Activated CD4-positive, alpha-beta T cell treated with anti-CD3 and anti-CD28 coated beads for 4 hours (primary cell): ENCODE data around the gene CUL7.
"Not testable (repeated sequence)": the region's sequence is repeated elsewhere in the genome, so short reads cannot be mapped to it uniquely, and the experiment has no call there.

ENCODE experiments used
- DNase-seq, 2 donors: peaks; one replicate each; pipeline ENCODE4 v3.0.0-alpha.2; 2020

Gene CUL7

DNA sequence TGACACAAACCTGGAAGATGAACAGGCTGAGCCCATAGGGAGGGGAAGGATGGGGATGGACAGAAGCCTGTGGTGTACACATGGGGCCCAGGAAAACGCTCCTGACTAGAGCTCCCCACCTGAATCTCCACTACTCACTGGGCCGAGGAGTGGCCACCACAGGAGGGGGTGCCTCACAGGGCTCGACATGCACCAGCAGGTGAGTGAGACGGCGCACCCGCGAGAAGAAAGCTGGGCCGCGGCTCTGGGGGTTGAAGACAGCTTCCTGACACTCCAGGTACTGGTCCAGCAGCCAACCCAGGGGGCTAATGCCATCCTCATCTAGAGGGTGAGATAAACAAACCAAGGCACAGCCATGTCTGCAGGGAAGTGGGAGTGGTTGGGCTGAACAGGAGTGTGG, 10.3 kb downstream of the CUL7 start:
- no peak for DNase-seq

DNA sequence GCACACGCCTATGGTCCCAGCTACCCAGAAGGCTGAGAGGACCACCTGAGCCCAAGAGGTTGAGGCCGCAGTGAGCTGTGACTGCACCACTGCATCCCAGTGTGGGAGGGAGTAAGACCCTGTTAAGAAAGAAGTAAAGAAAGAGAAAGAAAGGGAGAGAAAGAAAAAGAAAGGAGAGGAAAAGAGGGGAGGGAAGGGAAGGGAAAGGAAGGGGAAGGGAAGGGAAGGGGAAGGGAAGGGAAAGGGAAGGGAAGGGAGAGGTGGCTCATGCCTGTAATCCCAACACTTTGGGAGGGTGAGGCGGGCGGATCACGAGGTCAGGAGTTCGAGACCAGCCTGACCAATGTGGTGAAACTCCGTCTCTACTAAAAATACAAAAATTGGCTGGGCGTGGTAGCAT, 12.2 kb downstream of the CUL7 start:
- not testable (repeated sequence) for DNase-seq

GRCh38 chr6:43040542-43041257, 13.0 kb downstream of the CUL7 start:
- DNase-seq = no peak

DNA sequence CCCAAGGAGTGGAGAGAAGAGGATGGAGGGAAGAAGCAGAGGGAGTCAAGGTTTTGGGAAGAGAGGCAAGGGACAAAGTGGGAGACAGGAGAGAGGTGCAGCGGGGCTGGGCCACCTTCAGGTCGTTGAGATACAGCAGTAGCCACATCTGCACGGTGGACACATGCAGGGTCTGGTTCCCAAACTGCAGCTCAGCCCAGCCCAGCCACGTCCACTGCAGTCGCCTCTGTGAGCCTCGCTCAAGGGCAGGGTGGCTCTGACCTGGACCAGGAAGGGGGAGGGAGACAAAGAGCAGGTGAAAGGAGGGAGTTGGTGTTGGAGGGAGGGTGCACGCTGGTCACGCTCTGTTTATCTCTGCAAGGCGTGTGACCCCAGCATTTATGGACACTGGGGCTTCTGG, 14.9 kb downstream of the CUL7 start:
- no peak for DNase-seq

DNA sequence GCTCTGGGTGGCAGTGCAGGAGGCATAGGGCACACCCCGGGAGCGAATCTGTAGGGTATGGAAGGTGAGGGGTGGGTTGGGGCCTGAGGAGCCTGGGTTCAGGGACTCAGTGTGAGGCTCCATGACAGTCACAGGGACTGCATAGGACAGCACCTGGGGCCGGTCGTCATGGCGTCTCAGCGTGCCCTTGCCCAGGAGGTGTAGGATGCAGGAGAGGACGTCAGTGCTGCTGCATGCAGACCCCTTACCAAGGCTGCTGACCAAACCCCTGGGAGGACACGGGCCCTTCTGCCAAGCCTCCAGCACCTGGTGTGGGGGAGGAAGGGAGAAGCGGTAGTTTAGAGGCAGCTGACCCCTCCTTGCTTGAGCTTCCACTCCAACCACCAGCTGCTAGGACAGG, 15.9 kb downstream of the CUL7 start:
- DNase-seq = no peak

- no peak for DNase-seq
Observed at GRCh38 chr6:43037197-43037596, 16.5 kb downstream of the CUL7 start.

DNA sequence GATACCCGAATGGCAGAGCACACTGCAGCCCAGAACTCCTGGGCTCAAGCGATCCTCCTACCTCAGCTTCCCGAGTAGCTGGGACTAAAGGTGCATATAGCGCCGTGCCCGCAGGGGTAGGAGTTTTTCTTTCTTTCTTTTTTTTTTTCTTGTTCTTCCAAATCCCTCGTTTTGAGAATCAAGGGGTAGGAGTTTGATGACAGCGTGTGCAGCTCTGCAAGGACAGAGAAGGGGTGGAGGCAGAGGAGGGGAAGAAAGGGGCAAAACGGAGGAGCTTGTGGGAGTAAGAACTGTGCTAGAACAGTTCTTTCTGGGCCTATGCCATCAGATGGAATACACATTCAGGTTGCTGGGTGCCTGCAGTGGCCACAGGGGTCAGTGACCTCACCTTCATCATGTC, 16.9 kb downstream of the CUL7 start:
- no peak for DNase-seq

- no peak for DNase-seq
Observed at GRCh38 chr6:43035495-43036194, 18.0 kb downstream of the CUL7 start.

DNA sequence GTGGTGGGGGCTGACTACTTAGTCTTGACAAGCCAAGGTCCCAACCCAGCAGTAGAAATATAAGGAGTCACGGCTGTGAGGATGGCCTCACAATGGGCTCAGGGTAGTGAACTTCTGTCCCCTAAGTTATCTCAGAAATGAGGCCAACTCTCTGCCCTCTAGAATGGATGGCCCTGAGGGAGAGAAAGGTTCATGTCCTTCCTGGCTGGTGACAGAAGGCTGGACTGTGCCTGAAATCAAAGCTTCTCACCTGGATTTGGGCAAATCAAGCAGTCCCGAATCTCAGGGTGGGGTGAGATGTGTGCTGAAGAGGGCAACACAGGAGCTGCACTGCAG, 19.5 kb downstream of the CUL7 start:
- DNase-seq = no peak

DNA sequence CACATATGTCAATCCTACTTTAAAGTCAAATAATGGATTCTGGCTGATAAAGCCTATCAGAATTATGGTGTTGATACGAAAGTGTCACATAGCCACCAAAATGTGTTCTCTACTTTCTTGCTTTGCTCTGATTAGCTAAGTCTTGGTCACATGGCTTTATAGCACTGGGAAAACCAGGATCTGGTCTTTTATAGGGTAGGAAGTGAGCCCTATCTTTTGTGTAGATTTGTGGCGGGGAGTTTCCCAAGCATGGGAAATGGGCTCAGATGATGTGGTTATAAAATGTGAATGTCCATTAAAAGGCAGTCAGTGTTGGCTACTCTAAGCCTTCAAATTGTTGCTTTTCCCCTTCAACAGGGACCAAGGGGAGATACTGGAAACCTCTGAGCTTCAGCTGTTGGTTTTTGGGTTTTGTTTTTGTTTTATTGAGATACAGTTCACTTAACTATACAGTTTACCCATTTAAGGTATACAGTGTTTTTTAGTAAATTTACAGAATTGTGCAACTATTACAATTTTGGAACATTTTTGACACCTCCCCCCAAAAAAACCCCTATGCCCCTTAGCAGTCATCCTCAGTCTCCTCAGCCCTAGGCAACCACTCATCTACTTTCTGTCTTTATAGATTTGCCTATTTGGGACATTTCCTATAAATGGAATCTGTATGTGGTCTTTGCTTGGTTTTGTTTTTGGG, 20.0 kb downstream of the CUL7 start:
- no peak for DNase-seq

DNA sequence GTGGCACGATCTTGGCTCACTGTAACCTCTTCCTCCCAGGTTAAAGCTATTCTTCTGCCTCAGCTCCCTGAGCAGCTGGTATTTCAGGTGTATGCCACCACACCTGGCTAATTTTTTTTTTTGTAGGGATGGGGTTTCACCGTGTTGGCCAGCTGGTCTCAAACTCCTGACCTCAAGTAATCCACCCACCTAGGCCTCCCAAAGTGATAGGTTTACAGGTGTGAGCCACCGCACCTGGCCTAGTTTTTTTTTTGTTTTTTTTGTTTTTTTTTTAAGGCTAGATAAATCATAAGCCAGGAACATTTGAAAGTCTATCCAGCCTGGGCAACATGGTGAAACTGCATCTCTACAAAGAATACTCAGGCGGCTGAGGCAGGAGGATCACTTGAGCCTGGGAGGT, 21.3 kb downstream of the CUL7 start:
- no peak for DNase-seq

DNA sequence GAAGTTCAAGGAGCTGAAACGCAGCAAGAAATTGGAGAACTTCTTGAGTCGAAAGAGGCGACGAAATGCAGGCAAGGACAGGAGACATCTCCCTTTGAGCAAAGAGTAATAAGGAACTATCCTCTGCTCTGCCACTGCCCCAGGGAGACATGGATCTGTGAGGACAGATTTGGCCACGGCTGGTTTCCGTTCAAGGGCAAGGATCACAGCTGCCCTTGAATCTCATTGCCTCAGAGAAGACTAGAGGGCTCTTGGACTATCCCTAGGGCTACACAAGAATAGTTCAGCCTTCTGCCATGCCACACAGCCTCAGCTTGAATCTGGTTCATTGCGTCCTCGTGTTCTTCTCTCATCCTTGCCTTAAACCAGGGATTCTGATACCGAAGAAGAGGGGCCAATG, 24.5 kb downstream of the CUL7 start:
- no peak for DNase-seq

DNA sequence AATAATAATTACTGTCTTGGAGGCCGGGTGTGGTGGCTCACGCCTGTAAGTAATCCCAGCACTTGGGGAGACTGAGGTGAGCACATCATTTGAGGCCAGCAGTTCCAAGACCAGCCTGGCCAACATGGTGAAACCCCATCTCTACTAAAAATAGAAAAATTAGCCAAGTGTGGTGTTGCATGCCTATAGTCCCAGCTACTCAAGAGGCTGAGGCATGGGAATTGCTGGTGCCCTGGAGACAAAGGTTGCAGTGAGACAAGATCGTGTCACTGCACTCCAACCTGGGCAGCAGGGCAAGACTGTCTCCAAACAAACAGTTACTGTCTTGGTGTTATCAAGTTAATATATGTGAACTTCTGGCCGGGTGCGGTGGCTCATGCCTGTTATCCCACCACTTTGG, 27.3 kb downstream of the CUL7 start:
- DNase-seq = no peak

DNA sequence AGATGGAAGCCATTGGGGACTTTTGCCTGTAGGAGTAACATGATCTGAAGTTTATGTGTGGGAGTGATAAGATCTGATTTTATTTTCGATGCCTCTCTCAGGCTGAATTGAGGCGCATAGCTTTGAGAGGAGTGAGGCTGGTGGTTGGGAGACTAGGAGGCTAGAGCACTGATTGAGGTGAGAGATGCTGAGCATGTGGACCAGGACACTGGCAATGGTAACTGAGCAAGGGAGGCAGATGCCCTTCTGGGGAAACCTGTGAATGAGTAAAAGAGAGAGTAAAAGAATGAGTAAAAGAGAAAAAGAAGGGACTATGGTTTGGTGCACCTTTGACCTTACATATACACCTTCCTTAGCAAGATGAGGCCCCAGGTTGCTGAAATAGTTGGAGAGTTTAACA, 29.2 kb downstream of the CUL7 start:
- no peak for DNase-seq

DNA sequence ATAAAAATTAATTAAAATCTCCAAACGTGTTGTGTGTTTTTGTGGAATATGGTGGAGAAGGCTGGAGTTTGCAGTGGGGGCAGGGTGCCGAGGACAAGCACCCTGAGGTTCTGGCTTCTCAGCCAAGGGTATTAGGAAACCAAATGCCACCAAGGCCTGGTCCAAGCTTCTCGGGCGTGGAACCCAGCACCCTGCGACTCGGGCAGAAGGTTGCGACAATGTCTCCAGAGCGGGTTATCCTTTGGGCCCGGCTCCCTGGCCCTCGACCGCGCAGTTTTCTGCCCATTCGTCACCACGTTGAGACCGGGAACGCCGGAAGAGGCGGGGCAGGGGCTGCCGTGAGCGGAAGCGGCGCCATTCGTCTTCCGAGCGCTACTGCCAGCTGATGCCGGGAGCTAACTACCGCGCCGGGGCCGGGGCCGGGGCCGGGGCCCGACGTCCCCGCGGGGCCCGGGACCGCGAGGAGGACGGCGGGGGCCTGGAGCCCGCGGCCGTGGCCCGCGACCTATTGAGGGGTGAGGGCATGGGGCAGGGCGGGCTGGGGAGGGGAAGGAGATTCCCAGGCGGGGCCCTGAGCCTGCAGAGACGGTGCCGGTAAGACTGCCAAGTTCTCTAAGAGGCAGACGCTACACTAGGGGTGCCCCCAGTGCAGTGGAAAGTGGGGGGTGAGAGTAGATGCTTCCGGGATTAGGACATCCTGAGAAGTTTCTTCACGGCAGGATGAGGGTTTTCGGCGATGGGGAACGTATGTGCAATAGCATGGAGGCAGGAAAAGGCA, 32.2 kb downstream of the CUL7 start, which contains the start of gene RRP36:
Gene RRP36, plus strand, starts transcription at position 354 of the 778 bp plus-strand sequence. Its CDS starts 32 bp downstream, at position 386.
- DNase-seq = peak; percentile 65 to 71

- no peak for DNase-seq
Observed at GRCh38 chr6:43020847-43021246, 32.8 kb downstream of the CUL7 start.

- no peak for DNase-seq
Observed at GRCh38 chr6:43020052-43020705, 33.5 kb downstream of the CUL7 start.

DNA sequence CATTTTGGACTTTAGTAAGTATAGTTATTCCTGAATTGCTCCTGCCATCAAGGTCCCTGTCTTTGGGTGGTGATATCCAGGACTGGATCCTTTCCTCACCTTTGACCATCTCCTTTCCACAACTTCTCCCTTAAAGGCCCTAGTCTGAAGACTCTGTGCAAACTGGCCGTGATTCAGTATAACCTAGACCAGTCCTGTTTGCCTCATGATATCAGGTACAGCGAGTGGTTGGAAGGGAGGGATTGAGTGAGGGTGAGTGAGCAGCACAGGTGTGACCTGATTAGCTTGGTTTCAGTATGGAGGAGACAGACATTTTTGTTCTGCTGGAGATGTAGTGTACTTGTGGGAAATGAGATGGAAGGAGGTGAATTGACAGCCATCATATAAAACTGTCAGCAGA, 34.5 kb downstream of the CUL7 start:
- no peak for DNase-seq

DNA sequence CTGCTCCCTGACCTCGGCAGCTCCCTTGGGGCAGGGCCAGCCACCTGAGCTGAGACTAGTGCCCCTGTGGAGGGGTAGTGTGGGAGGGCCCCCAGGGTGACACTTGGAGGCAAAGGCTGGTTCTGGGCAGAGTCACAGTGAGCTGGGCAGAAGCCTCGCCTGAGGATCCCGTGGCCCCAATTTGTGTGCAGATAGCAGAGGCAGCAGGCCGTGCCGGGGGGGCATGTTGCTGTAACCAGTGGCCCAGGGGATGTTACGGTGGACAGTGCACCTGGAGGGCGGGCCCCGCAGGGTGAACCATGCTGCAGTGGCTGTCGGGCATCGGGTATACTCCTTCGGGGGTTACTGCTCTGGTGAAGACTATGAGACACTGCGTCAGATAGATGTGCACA, 36.7 kb downstream of the CUL7 start:
- DNase-seq = no peak

DNA sequence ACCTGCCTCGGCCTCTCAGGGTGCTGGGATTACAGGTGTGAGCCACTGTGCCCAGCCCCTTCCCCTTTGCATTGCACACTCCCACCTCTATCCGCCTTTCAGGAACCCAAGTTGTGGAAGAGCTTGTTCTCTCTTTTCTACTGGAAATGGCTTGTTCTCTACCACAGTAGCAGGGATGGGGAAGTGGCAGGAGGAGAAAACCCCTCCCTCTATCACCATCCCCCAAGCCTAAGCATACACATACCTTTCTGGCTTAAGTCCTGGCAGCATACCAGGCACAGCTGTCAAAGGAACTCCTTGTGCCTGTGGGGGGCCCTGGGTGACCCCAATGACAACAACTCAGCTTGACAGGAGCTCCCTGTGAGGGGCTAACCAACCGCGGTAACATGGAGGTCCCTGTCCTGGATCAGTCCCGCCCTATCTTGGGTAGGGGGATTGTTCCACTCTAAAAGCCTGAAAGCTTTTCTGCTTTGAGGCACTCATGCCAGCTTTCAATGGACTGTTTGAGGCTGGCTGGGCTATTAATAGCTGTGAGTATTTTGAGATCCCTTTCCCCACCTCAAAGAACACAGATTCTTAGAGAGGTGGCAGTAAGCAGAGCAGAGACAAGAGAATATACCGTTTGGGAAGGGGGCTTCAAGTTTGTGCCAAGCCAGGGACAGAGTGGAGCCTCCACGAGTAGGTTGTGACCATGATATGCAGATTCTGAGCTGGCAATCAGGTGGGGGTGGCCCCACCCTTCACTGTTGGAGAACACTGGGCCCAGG, 37.3 kb downstream of the CUL7 start:
- no peak for DNase-seq

DNA sequence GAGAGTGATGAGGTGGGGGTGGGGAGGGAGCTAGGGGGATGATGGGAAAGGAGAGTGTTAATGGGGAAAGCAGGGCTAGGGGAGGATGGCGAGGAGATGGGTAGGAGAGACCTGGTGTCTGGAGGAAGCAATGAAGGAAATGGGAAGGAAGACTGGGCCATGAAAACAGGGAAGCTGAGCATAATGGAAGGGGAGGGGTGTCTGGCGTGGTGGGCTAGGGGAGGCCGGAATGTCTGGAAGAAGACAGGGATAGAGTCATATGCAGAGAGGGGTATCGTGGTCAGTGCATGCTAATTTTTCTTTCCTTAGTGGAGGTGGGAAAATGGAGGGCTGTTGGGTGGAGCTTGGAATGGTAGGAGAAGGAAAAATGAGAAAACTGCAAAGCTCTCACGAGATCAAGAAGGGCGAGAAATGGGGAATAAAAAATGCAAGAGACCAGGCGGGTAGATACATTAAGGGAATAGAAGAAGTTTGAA, 39.2 kb downstream of the CUL7 start:
- DNase-seq = no peak
